ENCODE measurements around the gene OLFML2B. TPM values are rescaled to one million over a fixed set of nuclear protein-coding genes. Genes with fewer than 3 reads are reported as not detected.

Gene OLFML2B
- total RNA-seq, 1 experiment from 2014 or later = 1.4 TPM

DNA sequence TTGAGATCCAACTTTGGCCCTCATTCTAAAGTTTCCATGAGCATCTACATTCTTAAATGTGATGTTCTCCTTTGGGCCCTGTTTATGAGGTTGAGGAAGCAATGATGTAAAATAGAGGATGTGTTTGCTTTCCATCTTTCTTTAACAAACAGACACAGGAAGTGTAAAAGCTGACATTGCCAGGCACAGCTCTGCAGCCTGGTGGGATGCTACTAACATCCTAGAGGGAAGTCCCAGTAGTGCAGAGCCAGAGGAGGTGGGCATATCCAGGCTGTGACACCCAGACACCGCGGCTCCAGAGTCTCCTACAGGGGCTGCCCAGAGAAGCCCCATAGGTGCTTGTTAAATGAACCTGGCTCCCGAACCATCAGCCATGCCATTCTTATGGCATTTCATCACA is 16.2 kb downstream of the OLFML2B start:
- Histone ChIP-seq H3K4ac (ENCODE audit: low read depth, low read length) (no peak overlapping the region), H3K14ac (ENCODE audit: insufficient read depth, low read length) (no peak overlapping the region), H3K27ac (ENCODE audit: insufficient read length, low read depth, low read length) (no peak overlapping the region), H3K9me3 (ENCODE audit: control insufficient read depth, low read depth, low read length) (no peaks in the 10 kb centered on the region), H2AFZ (ENCODE audit: low read length) (no peak overlapping the region), H4K8ac (replicated peaks; ENCODE audit: insufficient read length, low read depth, low read length) (no peak overlapping the region), H3K56ac (ENCODE audit: insufficient read length, low read depth, low read length) (no peak overlapping the region), H4K20me1 (ENCODE audit: control insufficient read depth, insufficient read depth, insufficient read length) (no peaks in the 10 kb centered on the region), H3K23ac (ENCODE audit: insufficient read length, low read depth, low read length) (no peak overlapping the region), H3K9ac (ENCODE audit: extremely low read depth, insufficient read length, low read length) (no peak overlapping the region), H2BK5ac (ENCODE audit: insufficient read length, low read length) (no peak overlapping the region), H4K91ac (ENCODE audit: insufficient read length, low read depth, low read length) (no peak overlapping the region), H2BK120ac (ENCODE audit: low read depth, low read length, poor library complexity, severe bottlenecking) (no peak overlapping the region), H3T11ph (ENCODE audit: low read length) (no peak overlapping the region), H2BK12ac (ENCODE audit: insufficient read length, low read depth, low read length) (no peak overlapping the region), H2BK20ac (ENCODE audit: low read depth, low read length, poor library complexity, severe bottlenecking) (no peak overlapping the region), H3K4me1 (ENCODE audit: insufficient read depth, low read length) (no peaks in the 10 kb centered on the region; the same call in 1 of the 2 replicates), H3K79me1 (ENCODE audit: insufficient read depth, low read depth, low read length, poor library complexity, severe bottlenecking) (no peaks in the 10 kb centered on the region), H3K4me2 (ENCODE audit: insufficient read depth, insufficient read length, low read length) (no peak overlapping the region), H3K23me2 (ENCODE audit: insufficient read length, low read depth, low read length, poor library complexity, severe bottlenecking) (no peaks in the 10 kb centered on the region), H3K79me2 (ENCODE audit: insufficient read depth, low read length) (no peaks in the 10 kb centered on the region), H4K5ac (ENCODE audit: insufficient read length, low read depth, low read length) (no peak overlapping the region), H2AK5ac (ENCODE audit: insufficient read length, low read length) (no peak overlapping the region), H3K18ac (ENCODE audit: insufficient read length, low read depth, low read length) (no peak overlapping the region), H3K27me3 (ENCODE audit: insufficient read depth, low read length) (no peaks in the 10 kb centered on the region), H2BK15ac (ENCODE audit: low read depth, low read length) (no peak overlapping the region)
- H3K36me3 Mint-ChIP-seq (ENCODE audit: insufficient read depth in 1 of 3, low read depth in 3 of 3) = no peaks in the 10 kb centered on the region; a peak in 1 of 7 replicates
- no peak overlapping the region for H3K4me3 Mint-ChIP-seq
- H3K9me3 Mint-ChIP-seq = no peaks in the 10 kb centered on the region
- no CpG with 5 or more reads among the region's 3 CpGs for WGBS (ENCODE audit: extremely low coverage, insufficient read length, low lambda C conversion rate)
- no peak overlapping the region for H3K27ac Mint-ChIP-seq
- no peak for DNase-seq
- no peak for TF ChIP-seq CTCF (conservative IDR thresholded peaks at IDR 0.05)
- no peaks in the 10 kb centered on the region for H3K27me3 Mint-ChIP-seq (ENCODE audit: low read depth)
- peaks cover 10 to 17% of the 10 kb centered on the region in 2 experiments for H3K4me1 Mint-ChIP-seq

Data from H9 (cell line).